22Rv1 (cell line): ENCODE data around the gene TRMT112.

ENCODE experiments used
- H3K27ac ChIP-seq: fragments of 450-650 bp; 2 replicates; pipeline ENCODE4 v1.5.1; 2017
- CTCF ChIP-seq: fragments of 450-650 bp; IDR thresholded peaks from 2 replicates; pipeline ENCODE4 v1.5.1; 2017; ENCODE audit warnings: mild to moderate bottlenecking
- ZFX ChIP-seq: fragments of 450-650 bp; IDR thresholded peaks from 2 replicates; pipeline ENCODE4 v1.6.1; 2017; ENCODE audit warnings: antibody characterized with exemption, borderline replicate concordance

The TRMT112 gene

DNA sequence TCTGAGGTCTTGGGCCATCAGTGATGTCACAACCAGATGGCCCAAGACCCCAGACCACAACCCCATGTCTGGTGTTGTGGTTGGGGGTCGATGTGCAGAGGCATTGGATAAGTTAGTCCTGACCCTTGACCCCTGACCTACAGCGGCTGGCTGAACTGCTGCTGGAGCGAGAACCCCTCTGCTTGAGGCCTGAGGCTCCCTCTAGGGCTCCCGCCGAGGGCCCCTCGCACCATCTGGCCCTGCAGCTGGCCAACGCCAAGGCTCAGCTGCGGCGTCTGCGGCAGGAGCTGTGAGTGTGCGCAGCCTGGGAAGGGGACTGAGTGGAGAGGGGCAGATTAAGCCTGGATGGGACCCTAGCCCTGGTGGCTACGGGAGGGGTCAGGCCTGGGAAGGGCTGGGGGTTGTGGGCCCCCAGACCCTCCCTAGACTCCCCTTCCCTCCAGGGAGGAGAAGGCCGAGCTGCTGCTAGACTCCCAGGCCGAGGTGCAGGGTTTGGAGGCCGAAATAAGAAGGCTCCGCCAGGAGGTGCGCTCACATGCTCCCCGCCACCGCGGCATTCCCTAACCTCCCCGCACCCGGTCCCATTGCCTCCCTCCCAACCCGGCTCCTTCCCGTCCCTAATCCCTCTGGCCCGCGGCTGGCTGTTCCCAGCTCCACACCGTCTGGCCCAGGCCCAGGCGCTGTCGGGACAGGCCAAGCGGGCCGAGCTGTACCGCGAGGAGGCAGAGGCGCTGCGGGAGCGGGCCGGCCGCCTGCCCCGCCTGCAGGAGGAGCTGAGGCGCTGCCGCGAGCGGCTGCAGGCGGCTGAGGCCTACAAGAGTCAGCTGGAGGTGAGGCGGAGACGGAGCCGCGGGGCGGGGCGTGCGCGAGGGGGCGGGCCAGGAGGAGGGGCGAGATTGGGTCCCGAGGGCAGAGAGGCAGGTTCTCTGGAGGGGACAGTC lies 24.8 kb upstream of the TRMT112 start:
- TF ChIP-seq ZFX (no peak), CTCF (peak; percentile 77)
- H3K27ac ChIP-seq: peak overlapping the region; percentile 53

- TF ChIP-seq ZFX (no peak), CTCF (no peak)
- H3K27ac ChIP-seq: no peak overlapping the region
Observed at GRCh38 chr11:64341429-64341828, 24.1 kb upstream of the TRMT112 start.

GRCh38 chr11:64340671-64341335 lies 23.4 kb upstream of the TRMT112 start:
- peak; percentile 37 for TF ChIP-seq CTCF
- TF ChIP-seq ZFX: no peak
- H3K27ac ChIP-seq: no peak overlapping the region

DNA sequence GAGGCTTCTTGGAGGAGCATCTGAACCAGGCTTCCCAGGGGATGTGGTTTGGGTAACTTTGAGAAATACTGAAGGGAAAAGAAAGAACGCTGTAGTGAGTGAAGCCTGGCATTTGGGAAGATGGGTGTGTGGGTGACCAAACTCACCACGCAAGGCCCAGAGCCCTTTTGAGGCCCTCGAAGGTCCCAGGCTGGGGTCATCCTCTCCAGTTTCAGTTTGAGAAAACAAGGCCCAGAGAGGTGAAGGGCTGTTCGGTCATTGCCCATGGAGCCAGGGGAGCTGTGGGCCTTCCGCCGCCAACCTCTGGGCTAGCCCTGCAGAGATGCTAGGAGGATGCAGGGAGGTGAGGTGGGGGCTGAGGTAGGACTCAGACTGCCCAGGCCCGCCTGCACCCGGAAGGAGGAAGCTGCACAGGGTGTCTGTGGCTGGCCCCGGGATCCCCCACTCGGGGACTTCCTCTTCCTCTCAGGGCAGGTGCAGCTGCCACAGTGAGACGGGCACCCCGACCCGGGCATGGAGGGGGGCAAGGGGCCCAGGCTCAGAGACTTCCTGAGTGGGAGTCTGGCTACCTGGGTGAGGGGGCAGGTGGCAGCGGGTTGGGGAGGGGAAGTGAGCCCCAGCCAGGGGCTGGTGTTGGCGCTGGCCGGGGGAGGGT lies 22.5 kb upstream of the TRMT112 start, which contains the start of gene CCDC88B:
TSS of gene CCDC88B (plus strand) at position 451 of the 655 bp plus-strand sequence. CDS start at position 514, 63 bp downstream.
- TF ChIP-seq CTCF (no peak), ZFX (no peak)
- no peak within 1 kb of the TSS for H3K27ac ChIP-seq

GRCh38 chr11:64339286-64339685 lies 21.9 kb upstream of the TRMT112 start:
- TF ChIP-seq CTCF: no peak
- TF ChIP-seq ZFX: no peak
- H3K27ac ChIP-seq: no peak overlapping the region

GRCh38 chr11:64338716-64339115 lies 21.4 kb upstream of the TRMT112 start:
- H3K27ac ChIP-seq: no peak overlapping the region
- TF ChIP-seq CTCF (no peak), ZFX (no peak)
